ENCODE data around the gene ADCY3. TPM values are rescaled to one million over a fixed set of nuclear protein-coding genes. Genes with fewer than 3 reads are reported as not detected.

Gene ADCY3
- total and polyA plus RNA-seq, 10 donors: 36.5 to 61.5 (median 52.7) TPM

- 91 to 98% (median 93%) methylated on average over 6 of the region's 6 CpGs for WGBS, 5 donors
These were observed 62.3 kb downstream of the ADCY3 start for GRCh38 chr2:24857746-24858145.

GRCh38 chr2:24856791-24857211 lies 63.2 kb downstream of the ADCY3 start:
- Histone ChIP-seq H3K4me3 (no peak overlapping the region), H3K4me1 (peaks cover 0 to 22% (median 3%) of the 10 kb centered on the region in 6 donors), H3K36me3 (peaks cover 0 to 45% (median 0%) of the 10 kb centered on the region in 6 donors), H3K27me3 (replicated peaks in 1 of 7) (no peaks in the 10 kb centered on the region), H3K9me3 (no peaks in the 10 kb centered on the region), H3K27ac (peak overlapping the region in 4 of 8 donors; percentile 65 to 73 (median 68))
- DNase-seq: peak; percentile 38
- no peak for TF ChIP-seq POLR2A (IDR thresholded peaks at IDR 0.05)
- TF ChIP-seq CTCF (IDR thresholded peaks at IDR 0.05 in 8 of 11, conservative IDR thresholded peaks at IDR 0.05 in 3 of 11): no peak
- peak in 1 of 3 donors; percentile 28 for TF ChIP-seq POLR2AphosphoS5 (IDR thresholded peaks at IDR 0.05)
- intact Hi-C loops (cut with DNase I; ENCODE audit: low total_unique reads): no loop called here
- WGBS, 5 donors: 74 to 96% (median 80%) methylated on average over 5 of the region's 5 CpGs

More at GRCh38 chr2:24857746-24858145, 62.3 kb downstream of the ADCY3 start:
- Histone ChIP-seq H3K36me3 (peaks cover 0 to 39% (median 0%) of the 10 kb centered on the region in 6 donors), H3K27ac (peak overlapping the region in 1 of 8 donors; percentile 65), H3K4me3 (no peak overlapping the region), H3K4me1 (peaks cover 0 to 22% (median 3%) of the 10 kb centered on the region in 6 donors), H3K27me3 (replicated peaks in 1 of 7) (no peaks in the 10 kb centered on the region), H3K9me3 (no peaks in the 10 kb centered on the region)
- peak; percentile 28 for DNase-seq
- intact Hi-C loops (cut with DNase I; ENCODE audit: low total_unique reads): no loop called here
- TF ChIP-seq POLR2AphosphoS5 (IDR thresholded peaks at IDR 0.05) (no peak), CTCF (IDR thresholded peaks at IDR 0.05 in 8 of 11, conservative IDR thresholded peaks at IDR 0.05 in 3 of 11) (no peak), POLR2A (IDR thresholded peaks at IDR 0.05) (no peak)

- no peak overlapping the region for H3K4me3 ChIP-seq
- DNase-seq: peak; percentile 50
- H3K27me3 ChIP-seq (replicated peaks in 1 of 7): no peaks in the 10 kb centered on the region
- intact Hi-C loops (cut with DNase I; ENCODE audit: low total_unique reads): no loop called here
- H3K9me3 ChIP-seq: no peaks in the 10 kb centered on the region
- H3K4me1 ChIP-seq: peaks cover 0 to 29% (median 4%) of the 10 kb centered on the region in 6 donors
- TF ChIP-seq CTCF (IDR thresholded peaks at IDR 0.05 in 8 of 11, conservative IDR thresholded peaks at IDR 0.05 in 3 of 11) (no peak), POLR2A (IDR thresholded peaks at IDR 0.05) (no peak), POLR2AphosphoS5 (IDR thresholded peaks at IDR 0.05) (no peak)
- WGBS, 5 donors: 62 to 91% (median 73%) methylated on average over 4 of the region's 4 CpGs
- peaks cover 0 to 47% (median 0%) of the 10 kb centered on the region in 6 donors for H3K36me3 ChIP-seq
- H3K27ac ChIP-seq: peak overlapping the region in 7 of 8 donors; percentile 26 to 73 (median 65)
These were observed 64.3 kb downstream of the ADCY3 start for GRCh38 chr2:24855726-24856125.

GRCh38 chr2:24855022-24855622 lies 64.9 kb downstream of the ADCY3 start:
- TF ChIP-seq CTCF (IDR thresholded peaks at IDR 0.05 in 8 of 11, conservative IDR thresholded peaks at IDR 0.05 in 3 of 11) (no peak), POLR2AphosphoS5 (IDR thresholded peaks at IDR 0.05) (peak in 1 of 3 donors; percentile 32)

More at GRCh38 chr2:24855022-24855622, 64.9 kb downstream of the ADCY3 start:
- Histone ChIP-seq H3K9me3 (no peaks in the 10 kb centered on the region), H3K4me3 (no peak overlapping the region), H3K4me1 (peaks cover 0 to 35% (median 4%) of the 10 kb centered on the region in 6 donors), H3K36me3 (peaks cover 0 to 47% (median 0%) of the 10 kb centered on the region in 6 donors), H3K27ac (peak overlapping the region in 7 of 8 donors; percentile 26 to 73 (median 65)), H3K27me3 (replicated peaks in 1 of 7) (no peaks in the 10 kb centered on the region)
- 80 to 89% (median 87%) methylated on average over 8 of the region's 8 CpGs for WGBS, 5 donors
- DNase-seq: peak; percentile 47
- intact Hi-C loops (cut with DNase I; ENCODE audit: low total_unique reads): no loop called here
